GM18867 (cell line): ENCODE measurements around the gene PTPRD.

ENCODE experiments used
- ATAC-seq: cut with Tn5 transposase; IDR thresholded peaks from one replicate; pipeline ENCODE4 v1.9.1; 2021; ENCODE audit warnings: mild to moderate bottlenecking, moderate library complexity; ENCODE audit not compliant: unreplicated experiment

PTPRD gene

DNA sequence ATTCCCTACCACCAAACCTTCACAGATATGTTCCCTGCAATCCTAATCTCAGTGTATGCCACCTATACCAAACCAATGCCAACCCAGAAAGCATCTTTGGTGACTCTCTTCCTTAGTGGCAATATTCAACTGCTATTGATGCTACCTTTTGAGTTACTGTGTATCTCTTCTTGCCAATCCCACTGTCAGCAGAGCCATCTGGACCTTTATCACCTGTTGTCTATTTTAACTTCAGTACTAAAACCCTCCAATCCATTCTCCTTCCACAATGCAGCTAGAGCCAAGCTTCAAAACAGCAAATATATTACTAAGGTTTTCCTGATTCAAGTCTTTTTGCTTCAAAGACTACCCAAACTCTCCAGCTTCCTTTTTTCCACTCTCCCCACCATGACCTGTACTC lies 2036.1 kb downstream of the PTPRD start:
- ATAC-seq: no peak

DNA sequence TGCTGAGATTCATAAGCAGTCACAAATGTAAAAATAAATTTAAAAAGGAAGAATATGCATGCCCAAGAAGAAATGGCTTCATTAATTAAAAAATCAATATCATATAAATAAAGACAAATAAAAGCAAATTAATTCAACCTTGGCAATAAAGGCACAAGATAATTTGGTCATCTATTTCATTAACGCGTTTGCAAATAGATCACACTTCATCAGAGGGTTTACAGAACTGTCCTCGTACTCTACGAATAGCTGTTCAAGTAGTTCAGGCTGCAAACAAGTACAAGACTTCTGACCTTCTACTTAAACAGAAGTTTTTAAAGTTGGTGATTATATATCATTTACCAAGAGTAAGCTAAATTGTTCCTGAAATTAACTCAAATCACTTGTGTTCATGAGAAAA lies 2038.0 kb downstream of the PTPRD start:
- ATAC-seq: no peak

DNA sequence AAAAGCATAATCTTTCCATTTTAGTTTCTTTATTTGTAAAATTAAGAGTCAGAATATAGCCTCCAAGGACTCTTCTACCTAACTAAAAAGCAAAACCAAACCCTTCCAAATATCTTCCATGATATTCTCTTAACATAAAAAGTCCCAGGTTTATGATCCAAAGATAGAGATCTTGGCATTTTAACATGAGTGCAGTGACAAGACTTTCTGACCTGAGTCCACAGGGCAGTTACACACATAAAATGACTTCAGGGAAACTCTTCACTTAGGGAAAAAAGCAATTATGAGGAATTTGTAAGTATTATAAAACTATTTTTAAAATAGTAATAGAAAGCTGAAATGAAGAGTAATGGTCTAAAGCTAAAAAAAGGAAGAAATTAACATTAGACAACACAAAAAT lies 2040.6 kb downstream of the PTPRD start:
- no peak for ATAC-seq

DNA sequence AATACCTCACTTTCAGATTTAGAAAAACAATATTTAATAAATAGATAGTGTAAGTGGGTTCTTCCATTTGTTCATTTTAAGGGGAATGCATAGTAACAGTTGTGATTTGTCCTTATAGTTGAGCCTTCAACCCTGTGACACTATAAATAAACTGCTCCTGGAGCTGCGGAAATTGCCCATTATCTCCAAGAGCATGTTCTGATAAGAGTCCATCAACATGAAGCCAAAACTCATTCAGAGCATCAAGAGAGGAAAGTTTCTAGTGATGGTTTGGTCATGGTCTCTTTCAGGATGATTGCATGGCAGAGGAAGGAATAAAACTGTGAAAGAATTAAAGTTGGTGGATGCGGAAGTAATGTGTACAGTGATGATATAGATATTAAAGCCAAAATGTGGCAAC lies 2041.2 kb downstream of the PTPRD start:
- ATAC-seq: no peak

DNA sequence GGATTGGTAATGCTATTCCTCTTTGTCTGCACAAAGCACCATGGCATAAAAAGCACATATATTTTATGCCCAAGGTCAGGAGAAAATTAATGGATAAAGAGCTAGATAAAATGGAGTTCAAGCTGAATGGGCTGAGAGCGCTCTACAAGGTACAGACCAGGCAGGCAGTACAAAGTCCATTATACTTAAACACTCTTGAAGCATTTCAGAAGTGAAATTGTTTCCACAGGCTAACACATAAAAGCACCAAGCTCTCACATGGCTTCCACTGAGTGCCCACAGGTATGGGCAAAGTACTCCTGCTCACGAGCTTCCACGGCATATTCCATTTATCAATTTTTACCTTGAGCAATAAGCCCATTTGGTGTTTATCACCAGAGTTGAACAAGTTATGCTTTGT lies 2042.0 kb downstream of the PTPRD start:
- no peak for ATAC-seq

DNA sequence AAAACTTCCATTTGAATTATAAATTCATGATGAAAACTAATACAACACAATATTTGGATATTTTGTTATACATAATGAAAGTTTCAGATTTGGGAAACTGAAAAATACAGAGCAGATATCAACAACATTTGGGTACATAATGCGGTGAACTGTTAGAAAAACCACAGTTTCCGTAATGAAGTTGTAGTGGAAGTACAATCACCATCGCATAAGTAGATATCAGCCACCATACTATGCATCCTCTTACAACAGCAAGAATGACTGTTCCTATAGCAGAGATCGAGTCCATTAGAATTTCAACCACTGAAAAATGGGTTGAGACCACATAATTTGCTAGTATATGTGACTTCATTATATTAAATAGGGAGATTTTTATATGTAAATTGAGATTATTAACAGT lies 2043.0 kb downstream of the PTPRD start:
- ATAC-seq: no peak

DNA sequence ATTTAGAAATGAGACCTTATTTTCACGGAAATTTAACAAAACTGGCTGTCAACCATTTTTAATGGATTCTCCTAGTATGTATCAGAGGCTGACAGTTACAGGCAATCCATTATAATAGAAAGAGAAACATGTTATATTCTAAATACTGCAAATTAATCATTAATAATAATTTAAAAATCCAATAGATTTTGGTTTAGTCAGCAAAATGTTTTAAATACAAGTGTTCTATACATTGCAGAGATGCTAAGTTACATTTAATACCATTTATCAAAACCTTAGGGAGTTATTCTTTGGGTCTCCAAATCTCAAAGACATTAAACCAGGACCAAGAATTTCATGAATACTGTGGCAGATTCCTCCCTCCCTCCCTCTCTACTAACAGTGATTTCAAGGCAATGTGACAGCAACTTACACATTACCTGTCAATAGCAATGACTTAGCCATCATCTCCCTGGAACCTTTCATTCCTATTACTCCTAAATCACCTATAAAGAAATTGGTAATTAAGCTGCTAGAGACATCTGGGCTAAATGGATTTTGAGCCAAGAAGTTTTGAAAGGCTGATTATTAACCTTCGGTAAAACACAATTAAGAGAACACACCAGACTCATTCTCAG lies 2044.7 kb downstream of the PTPRD start:
- ATAC-seq: no peak

DNA sequence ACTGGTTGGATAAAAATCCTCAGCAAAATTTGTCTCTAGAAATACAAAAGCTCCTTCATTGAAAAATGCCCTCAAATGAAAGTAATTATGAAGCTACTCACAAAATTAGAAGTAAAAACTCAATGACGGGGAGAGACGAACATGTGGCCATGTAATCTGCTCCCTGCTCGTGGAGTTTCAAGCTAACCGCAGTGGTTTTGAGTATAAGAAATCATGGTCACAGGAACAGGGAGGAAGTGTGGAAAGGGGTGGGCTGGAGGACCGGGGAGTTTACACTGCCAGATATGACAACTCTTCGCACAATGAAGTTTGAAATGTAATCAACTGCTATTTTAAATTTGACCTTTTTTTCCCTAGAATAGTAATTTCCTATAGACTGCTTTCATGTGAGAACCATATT lies 2047.8 kb downstream of the PTPRD start:
- no peak for ATAC-seq

DNA sequence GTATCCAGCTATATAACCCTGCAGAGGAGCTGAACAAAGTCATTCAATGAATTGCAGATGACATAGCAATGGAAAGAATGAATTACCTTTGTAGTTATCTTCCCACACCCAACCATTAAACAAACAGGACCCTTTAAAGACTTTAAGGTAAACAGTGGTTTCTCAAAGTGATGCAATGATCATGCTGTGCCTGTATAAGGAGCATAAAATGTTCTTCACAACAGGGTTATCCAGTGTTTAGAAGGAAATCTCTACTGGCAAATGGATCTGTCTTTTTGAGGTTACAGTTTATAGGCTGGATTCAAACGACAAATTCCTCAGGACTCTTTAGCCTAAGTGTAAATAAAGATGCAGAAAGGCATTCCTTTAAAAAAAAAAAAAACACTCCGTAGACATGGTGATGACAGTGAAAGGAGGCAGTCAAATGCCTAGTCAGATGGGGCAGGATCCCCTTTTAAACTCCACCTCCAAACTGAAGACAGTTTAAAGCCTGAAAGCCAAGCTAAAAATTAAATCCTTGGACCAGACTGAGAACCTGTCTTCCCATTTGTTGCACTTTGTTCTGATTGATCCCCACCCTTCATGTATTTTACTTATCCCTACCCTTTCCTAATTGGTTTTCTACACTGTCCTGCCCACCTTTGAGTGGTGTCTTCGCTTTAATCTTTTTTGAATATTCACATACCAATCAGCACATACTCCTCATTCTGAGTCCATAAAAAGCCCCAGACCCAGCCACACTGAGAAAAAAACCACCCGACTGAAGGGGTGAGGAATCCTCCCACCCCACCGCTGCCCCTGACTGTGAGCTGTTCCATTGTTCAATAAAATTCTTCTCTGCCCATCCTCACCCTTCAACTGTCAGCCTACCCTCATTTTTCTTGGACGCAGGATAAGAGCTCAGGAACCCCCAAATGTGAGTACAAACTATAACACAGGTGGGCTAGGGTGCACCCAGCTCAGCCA lies 2052.0 kb downstream of the PTPRD start:
- ATAC-seq: no peak

DNA sequence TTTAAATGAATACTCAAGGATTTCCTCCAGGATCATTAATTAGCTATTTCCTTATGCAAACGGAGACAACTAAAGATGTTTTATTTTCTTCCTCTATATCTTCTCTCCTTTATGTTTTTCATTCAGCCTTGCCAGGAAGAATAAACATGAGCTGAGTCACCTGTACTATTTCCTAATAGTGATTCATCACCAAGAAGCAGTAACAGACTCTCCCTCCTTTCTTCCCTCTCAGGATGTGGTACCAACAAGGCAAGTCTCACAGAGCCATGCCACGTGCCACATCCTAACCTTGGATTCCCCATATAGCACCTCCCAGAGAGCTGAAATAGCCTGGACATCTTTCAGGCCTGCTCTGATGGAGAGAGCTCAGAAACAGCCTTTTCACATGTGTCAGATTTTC lies 2054.6 kb downstream of the PTPRD start:
- ATAC-seq: no peak

DNA sequence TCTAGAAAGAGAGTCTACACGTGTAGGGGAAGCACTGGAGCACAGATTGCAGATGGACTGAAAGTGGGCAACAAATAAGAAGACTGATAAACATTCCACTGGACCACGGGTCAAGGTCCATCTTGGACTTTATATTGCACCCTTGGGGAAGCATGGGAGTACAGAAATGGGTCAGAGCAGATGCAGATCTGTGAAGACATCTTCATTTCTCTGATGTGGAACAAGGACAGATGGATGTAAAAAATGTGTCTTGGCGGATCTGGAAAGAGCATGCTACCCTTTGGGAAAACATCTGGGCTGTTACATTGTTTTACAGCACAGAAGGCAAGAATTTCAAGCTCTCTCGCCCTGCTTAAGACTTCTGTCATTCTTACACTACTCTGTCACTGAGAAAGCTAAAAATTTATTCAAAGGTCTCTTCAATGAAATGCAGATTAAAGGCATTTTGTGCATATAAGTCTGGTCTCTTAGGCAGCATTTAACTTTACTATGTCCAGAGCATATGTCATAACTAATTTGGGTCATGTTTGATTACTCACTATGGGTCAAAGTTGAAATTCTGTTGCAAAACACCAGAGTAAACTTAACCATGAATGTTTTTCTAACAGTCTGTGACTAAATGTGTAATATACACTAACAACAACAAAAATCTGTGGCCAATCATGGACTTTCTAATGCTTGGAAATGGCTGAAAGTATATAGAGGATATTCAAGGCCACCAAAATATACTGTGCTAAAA lies 2056.9 kb downstream of the PTPRD start:
- ATAC-seq: no peak

DNA sequence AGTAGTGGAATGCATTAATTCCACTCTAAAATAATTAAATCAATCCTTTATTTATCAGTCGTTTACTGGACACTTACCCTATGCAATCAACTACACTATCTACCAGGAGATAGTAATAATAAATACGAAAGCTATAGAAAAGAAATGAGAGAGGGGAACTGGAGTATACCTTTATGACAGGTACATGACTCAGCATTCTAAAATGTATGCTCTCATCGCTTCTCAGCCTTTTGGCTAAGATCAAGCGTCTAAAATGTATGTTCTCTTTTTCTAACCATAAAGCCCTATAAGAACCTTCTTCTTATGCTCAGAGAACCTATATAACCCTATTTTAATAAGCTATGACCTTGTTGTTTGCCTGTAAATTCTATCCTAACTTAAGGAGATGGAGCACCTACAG lies 2059.4 kb downstream of the PTPRD start:
- ATAC-seq: no peak

DNA sequence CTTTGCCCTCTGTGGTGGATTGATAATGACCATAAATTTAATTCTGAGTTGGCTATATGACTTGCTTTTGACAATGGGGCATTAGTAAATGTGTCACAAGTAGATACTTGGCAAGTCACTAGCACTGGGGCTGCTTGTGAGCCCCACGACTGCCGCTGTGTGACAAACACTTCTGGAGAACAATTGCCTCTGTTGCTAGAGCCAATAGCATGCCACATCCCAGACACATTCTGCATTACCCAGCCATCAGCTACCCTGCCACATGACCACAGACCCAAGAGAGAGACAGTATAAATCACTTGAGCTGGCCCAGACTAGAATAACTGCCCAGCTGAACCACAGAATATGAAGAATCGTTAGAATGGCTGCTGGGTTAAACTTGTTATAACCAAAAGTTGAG lies 2060.1 kb downstream of the PTPRD start:
- no peak for ATAC-seq

DNA sequence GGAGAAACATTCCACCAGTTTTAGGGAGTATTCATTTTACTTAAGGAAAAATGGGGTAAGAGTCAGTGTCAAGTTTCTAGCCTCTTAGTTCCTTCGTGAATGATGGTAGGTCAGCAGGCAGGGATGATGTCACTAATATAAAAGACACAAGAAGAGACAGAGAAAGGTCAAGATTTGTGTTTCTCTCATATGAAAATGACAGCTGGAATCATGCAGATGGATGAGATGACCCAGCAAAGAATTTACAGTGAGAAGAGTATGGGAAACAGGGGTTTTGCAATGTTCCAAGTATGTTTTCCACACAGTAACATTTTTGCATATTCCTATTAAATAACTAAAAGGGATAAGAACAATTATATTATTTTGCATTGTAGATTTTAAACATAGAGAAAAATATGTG lies 2063.6 kb downstream of the PTPRD start:
- ATAC-seq: no peak

DNA sequence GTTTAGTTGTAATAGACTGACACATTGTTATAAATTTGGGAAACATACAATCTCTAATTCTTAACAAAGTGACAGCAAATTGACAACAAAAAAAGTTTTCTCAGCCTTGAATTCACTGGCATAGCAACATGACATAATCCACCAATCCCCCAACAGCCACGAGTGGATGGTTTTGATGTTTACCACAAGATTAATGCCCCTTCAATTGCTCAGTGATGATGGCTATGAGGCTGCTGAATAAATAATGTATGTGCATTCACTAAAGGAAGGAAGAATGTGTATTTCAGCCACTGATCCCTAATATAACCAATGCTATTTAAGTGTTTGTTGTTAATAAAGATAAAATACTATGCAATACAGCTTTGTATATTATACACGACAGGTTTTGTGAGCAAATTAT lies 2069.6 kb downstream of the PTPRD start:
- no peak for ATAC-seq

DNA sequence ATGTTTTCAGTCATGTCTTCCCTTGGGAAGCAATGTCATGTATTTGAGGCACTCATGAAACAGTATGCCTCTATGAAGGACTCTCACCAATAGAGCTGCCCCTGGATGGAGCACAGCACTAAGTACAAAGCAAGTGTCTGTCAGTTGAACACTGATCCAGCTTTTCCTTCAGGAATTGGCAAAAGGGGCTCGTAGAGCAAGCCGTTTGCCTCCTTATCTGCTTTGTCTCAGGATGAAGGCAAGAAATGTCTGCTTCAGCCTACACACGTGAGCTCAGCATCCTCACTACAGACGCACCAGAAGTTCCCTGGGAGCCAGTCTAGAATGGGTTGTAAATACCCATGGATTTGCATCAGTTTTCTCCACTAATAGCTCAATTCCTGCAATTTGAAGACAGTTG lies 2070.3 kb downstream of the PTPRD start:
- ATAC-seq: no peak

DNA sequence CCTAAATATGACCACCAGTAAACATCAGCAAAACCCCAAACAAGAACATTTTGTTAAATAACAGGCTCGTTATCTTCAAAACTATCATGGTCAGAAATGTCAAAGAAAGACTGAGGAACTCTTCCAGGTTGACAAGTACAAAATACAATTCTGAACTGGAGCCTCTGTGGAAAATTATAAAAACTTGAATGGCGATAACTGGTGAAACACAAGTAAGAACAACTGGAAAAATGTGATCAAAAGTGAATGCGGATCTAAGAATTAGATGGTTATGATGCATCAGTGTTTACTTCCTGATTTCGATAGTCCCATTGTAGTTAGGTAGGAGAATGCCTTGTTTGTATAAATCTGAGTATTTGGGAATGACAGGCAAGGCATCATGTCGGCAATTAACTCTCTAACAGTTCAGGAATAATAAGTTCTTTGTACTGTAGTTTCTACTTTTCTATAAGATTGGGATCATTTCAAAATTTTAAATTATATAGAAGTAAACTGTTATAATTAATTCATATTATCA lies 2073.1 kb downstream of the PTPRD start:
- no peak for ATAC-seq

DNA sequence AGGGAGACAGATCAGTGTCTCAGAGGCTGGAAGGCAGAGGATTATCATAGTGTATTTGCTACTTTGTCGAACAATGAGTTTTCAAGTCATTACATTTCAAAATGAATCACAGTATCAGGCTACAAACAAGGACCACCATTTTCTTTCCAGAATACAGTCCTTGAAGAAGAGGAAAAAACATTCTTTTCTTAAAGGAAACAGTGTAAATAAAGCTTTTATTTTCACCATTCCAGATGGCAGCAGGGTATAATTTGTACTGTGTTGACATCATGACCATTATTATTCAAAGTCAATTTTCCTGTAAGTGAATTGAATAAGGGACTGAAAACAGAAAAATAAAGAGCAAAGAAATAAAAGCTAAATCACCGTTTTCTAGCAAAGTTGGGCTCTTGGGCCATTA lies 2076.0 kb downstream of the PTPRD start:
- ATAC-seq: no peak

DNA sequence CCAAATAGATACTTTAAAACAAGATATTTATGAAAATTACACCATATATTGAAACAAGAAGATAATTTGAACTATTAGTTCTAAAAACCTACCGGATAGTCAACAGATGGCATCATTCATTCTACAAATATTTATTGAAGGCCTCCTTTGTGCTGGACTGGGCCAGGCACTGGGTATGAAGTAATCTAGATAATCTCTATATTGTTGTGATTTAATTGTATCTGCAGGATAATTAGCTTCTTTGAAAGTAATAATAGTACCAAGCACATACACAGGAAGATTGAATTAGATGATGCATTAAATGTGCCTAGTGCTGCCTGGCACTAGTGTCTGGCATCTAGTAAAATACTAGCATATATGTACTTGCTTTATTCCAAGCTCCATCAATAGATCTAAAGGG lies 2078.0 kb downstream of the PTPRD start:
- ATAC-seq: no peak

DNA sequence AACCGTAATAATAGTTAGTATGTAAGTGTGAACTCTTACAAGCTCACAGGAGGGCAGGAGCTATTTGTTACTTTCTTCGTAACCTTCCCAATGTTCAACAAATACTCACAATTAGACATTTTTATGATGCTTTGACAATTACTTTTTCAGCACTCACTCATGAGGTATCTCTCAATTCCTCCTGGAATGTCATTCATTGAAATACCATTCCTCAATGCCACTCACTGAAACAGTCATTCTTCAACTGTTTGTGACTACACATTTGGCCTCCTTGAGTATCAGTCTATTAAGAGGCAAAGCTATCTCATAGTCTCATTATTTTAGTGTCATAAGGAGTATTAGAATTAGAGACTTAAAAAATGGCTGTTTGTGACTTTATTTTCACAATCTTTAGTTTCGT lies 2079.1 kb downstream of the PTPRD start:
- ATAC-seq: no peak

DNA sequence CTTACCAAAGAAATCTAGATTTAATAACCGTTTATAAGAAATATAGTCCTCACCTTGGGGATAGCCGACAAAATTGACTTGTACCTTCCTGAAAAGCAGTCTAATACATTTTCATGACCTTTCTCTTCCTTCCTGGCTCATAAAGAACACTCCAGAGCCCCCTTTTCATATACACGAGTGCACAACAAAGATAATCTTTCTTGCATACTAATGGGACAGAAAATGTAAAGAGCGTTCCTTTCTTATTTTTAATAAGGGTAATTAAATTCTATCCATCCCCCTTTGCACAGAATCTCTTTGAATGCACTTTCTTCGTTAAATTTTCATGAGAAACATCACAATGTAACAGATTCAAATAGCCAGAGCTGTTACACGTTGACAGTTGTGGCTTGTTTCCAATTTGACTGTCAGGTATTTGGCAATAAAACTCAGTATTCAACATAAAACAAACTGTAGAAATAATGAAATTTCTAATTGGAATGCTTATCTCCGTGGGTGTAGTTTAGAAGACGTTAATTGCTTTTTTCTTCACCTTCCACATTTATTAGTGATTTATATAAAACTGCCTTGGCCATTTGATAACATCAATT lies 2080.9 kb downstream of the PTPRD start:
- no peak for ATAC-seq
